HUDEP-2 (cell line): Measurements from ENCODE around the gene CCDC15.
"Not testable (repeated sequence)": the region's sequence is repeated elsewhere in the genome, so short reads cannot be mapped to it uniquely, and the experiment has no call there.

ENCODE experiments used
- DNase-seq, 76 experiments: peaks; one replicate each; lab custom pipeline; 2025; ENCODE audit not compliant: unreplicated experiment in 76 of 76; lab: John Stamatoyannopoulos, UW

CCDC15 gene

DNA sequence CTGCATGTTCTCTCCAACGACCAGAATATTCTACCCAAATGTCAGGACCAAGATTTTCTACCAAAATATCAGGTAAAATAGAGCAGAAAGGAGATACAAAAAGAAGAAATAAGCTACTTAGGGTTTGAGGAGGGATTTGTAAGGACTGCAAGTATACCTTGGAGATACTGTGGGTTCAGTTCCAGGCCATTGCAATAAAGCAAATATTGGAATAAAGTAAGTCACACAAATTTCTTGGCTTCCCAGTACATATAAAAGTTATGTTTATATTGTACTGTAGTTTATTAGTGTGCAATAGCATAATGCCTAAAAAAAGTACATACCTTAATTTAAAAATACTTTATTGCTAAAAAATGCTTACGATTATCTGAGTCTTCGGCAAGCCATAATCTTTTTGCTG is 34.1 kb downstream of the CCDC15 start:
- no peak for DNase-seq

DNA sequence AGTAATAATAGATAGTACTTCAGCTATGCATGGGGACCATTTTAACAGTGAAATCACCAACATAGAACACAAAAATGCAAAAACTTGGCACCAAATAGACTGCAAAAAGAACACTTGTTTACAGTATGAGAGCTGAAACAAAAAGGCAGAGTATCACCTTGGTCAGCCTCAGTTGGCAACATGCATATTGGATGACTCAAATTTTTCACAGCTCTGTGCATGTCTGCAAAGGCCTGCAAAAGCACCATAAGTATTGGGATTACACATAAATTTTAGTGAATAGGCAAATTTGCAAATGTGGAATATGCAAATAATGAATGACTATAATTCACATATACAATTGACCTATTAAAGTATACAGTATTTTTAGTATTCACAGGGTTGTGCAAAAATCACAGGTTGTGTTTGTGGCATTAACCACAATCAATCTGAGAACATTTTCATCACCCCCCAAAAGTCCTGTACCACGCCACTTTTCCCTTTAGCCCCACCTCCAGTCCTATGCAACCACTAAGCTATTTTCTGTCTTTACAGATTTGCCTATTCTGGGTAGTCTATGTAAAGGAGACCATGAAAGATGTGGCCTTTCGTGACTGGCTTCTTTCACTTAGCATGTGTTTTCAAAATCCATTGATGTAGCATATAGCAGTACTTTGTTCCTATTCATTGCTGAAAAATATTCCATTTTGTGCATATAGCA is 47.2 kb downstream of the CCDC15 start:
- no peak for DNase-seq

DNA sequence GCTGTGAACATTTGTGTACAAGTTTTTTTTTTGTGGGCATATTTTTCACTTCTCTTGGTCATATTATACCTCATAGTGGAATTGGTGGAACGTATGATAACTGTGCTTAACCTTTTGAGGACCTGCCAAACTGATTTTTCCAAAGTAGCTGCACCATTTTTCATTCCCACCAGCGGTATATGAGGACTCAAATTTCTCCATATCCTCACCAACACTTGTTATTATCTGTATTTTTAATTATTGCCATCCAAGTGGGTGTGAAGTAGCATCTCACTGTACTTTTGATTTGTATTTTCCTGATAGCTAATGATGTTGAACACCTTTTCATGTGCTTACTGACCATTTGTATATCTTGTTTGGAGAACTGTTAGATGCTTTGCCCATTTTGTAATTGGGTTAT is 47.8 kb downstream of the CCDC15 start:
- no peak for DNase-seq

DNA sequence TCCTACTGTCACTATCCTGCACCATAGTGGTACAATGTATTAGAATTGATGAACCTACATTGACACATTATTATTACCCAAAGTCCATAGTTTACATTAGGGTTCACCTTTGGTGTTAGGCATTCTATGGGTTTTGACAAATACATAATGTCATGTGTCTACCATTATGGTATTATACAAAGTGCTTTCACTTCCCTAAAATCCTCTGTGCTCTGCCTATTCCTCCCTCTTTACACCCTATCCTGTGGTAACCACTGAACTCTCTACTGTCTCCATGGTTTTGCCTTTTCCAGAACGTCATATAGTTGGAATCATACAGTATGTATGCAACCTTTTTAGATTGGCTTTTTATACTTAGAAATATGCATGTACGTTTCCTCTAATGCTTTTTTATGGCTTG is 51.5 kb downstream of the CCDC15 start:
- no peak for DNase-seq

DNA sequence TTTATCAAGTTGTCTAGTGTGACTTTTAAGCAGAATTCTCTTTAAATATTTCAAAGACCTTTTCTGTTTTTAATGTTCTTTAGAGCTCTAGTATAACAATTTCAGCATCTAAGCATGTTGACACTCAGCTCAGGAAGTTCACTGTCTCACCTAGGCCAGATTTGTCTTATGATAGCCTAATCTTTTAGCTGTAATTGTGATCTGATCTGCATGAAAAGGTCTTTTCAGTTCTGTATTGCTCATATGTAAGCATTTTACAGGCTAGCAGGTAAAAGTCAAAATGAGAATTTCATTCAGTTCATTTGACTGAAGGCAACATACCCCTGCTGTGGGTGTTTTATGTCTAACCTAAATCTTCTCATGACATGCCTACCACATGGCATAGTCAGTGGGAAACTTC is 62.4 kb downstream of the CCDC15 start:
- no peak for DNase-seq

DNA sequence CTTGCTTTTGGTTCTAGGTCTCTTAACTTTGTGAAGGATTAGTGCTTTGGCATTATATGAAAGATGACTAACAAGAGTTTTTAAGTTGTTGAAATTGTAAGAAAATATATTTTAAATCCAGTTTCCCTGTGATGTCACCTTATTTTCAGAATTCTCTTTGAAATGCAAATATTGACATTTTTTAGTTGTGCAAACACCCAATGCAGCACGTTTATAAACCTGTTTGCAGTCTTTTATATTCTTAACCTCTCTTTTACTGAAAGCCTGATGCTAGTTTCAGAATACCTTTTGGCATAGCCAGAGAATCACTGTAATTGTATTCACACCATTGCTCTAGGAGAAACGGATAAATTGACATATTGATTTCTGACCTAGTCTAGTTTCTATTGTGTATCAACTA is 66.3 kb downstream of the CCDC15 start:
- DNase-seq, result no peak

DNA sequence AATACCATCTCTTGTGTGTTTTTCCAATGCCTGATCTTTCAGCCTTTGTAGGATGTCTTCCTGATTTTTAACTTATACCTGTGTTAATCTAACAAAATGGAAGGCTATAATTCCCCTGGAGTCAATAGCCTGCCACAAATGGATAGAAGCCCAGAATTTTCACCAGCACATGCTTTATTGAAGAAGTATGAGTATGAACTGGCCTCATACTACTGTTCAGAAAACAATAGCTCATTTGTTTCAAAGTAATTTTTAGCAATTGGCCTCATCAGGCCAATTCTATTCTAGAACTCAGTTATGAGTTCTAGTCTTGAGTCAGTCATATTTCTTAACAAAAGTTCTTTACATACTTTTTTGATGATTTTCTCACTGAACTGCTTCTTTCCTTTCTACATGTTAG is 68.5 kb downstream of the CCDC15 start:
- no peak for DNase-seq

DNA sequence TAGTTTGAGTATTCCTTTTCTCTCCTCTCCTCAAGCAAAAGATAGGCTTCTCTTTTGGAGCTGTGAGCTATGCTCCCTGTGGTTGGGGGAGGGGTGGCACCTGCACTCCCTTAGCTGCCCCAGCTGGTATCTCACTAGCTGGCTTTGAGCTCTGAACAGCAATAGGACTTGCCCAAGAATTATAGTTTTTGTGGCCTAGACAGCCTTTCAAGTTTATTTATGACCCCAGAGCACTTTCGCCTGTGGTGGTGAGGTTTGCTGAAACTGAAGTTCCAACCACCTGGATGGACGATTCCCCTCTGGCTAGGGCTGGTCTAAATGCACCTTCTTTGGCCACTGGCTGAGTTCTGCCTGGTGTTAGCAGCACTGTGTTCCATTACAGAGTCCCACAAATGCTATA is 72.0 kb downstream of the CCDC15 start:
- DNase-seq, result no peak

DNA sequence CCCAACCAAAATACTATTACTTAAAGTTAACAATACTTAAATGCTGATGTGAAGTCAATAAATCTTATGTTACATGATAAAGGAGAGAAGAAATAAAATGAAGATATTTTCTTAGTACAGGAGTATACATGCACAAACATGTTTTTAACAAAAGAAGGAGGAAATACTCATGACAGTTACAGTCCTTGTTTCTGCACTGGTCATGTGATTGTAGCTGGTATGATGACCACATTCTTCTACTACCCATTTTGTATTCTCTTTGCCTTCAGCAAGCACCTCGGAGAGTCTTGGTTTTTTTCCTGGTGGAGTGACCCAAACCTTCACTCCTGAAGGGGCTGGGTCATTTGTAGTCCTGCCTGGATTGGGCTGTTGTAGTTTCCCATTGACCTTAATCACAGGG is 75.4 kb downstream of the CCDC15 start:
- DNase-seq, result not testable (repeated sequence)

DNA sequence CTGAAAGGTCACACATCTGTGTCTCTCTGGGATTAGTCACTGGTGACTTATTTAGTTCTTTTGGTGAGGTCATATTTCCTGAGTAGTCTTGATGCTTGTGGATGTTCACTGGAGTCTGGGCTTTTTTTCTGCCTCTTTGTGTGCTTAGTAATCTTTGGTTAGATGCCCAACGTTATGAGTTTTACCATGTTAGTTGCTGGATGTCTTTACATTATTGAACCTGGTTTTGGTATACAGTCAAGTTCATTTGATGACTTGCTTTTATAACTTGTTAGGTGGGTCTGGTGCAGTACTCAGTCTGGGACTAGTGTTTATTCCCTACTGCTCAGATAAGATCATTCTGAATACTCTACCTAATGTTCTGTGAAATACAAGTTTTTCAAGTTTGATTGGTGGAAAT is 82.9 kb downstream of the CCDC15 start:
- DNase-seq, result no peak

DNA sequence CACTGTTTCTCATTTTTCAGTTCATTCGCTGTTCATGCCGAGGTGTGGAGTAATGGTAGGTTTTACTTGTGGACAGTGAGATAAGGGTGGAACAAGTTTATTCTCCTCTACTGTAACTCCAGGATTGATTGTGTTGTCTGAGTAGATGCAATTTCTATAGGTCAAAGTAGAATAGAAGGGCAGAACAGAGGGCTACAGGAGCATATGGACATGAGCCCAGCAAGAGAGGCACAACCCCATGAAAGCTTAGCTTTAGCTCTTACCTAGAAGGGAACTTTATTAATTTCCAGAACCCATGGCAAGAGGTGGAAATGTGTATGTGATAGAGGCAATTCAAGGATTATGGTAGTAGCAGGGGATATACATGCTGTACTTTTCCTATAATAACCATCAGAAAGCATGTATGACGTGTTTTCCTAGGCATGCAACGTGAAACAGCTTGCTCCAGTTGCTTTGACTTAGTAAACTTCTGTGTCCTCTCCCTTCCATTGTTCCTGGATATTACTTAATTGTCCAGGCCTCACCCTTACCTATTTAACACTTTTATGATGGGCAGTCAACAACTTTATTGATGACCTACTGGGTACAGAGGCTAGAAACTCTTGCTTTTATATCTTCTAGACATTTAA is 95.3 kb downstream of the CCDC15 start:
- no peak for DNase-seq

DNA sequence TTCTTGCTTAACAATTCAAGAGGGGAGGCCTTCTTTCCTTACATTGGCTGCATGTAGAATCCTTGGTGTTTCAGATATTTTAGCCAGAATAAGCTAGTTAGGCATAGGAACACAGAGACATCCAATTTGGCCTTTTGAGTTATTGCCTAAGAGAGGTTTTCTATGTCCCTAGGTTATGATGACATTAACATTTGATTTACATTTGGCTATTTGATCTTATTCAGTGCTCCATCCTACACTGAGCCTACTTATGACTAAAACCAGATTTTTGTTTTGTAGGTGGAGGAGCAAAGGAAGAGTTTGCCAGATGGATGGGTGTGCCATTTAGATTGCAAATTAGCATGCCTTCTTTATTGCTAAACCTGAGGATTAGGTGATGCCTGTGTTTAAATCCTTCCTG is 98.0 kb downstream of the CCDC15 start:
- no peak for DNase-seq

DNA sequence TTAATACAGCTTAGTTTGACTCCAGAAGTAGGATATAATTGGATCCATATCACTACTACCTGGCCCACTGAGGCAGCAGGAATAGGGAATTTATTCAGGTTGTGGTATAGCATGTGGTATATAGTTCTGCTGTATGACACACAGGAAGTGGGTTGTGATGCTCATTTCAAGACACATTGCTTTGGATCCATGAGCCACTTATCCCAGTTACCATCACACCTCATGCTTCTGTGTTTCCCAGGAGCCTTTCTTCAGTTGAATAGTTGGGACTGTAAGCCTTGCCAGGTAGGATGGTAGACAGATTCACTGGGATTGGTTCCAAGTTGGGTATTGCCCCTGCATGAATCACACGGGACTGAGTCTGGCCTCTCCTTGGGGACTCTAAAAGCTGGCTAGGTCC is 99.2 kb downstream of the CCDC15 start:
- DNase-seq, result no peak

DNA sequence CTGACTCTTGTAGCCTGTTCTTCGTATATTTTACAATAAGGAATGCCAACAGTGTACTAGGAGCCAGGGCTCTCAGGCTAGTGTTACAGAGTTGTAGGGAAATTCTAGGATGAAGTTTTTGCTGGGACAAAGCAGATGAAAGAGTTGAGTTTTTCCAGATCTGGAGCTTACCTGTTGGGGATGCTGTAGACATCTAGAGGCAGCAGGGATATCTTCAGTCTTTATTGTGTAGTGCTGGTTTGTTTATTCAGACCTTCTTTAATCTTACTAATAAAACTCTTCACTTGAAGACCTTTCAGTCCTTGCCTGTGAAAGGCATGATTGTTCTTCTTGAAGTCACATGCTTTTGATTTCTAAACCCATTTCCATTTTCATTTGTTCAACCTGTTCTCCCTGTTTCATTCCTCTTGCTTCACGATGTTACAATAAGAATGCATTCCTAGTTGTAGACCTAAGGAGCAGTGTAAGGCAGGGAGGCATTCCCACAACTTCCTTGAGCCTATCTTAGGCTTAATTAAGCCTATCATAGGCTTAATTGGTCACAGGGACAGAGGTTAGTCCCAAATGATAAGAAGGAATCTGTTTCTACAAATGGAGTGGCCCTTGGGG is 101.2 kb downstream of the CCDC15 start:
- DNase-seq, result no peak

DNA sequence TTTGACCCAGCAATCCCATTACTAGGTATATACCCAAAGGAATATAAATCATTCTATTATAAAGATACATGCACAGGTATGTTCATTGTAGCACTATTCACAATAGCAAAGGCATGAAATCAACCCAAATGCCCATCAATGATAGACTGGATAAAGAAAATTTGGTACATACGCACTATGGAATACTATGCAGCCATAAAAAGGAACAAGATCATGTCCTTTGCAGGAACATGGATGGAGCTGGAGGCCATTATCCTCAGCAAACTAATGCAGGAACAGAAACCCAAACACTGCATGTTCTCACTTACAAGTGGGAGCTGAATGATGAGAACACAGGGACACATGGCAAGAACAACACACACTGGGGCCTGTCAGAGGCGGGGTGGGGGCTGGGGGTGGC is 102.1 kb downstream of the CCDC15 start:
- not testable (repeated sequence) for DNase-seq

DNA sequence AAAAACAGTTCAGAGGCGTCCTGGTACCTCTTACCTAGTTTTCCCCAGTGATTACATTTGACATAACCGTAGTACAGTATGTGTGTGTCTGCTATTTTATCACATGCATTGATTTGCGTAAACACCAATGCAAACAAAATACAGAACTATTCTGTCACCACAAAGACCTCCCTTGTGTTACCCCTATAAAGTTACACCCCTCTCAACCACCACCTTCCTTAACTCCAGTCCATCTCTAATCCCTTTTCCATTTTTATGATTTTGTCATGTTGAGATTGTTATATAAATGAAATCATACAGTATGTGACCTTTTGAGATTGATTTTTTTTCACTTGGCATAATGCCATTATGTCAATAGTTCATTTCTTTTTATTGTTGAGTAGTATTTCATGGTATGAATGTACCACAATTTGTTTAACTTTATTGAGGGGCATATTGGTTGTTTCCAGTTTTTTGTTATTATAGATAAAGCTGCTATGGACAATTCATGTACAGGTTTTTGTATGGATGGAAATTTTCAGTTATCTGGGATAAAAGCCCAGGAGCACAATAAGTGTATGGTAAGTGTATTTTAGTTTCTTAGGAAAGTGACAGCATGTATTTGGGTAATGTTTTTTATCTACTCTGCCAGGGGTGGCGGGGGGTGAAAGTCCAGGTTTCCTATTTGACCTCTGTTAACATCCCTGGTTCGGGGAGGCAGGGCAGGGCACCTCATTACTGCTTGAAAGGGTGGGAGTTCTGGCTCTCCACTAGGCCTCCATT is 103.1 kb downstream of the CCDC15 start:
- no peak for DNase-seq

DNA sequence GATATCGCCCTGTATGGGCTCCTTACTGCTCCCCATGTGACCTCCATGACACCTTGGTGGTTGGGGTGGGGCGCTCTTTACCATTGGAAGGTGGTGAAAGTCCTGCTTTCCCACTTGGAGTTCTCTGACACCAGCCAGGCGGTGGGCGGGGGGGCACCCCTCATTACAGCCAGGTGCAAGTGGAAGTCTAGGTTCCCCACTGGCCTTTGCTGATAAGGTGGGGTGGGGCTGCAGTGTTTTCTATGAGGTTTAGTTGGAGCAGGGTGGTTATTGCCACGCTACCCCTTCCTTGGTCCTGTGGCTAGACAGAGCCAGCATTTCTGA is 103.7 kb downstream of the CCDC15 start:
- DNase-seq, result no peak

DNA sequence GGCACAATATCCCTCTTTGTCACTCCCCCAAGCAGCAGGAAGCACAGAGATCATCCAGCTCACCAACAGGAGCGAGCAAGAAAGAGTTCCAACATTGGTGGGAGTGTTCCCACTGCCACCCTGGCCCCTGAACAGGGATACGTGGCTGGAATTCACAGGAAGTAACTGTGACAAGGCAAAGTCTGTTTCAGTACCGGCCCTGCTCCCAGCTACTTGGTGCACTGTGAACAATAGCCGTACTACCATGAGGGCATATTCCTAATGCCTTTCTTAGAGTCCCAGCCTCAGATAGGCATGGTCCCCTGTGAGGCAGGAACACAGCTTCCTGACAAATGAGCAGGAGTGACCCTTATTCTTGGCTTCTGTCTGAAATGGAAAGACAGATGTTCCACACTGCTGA is 107.3 kb downstream of the CCDC15 start:
- no peak for DNase-seq

DNA sequence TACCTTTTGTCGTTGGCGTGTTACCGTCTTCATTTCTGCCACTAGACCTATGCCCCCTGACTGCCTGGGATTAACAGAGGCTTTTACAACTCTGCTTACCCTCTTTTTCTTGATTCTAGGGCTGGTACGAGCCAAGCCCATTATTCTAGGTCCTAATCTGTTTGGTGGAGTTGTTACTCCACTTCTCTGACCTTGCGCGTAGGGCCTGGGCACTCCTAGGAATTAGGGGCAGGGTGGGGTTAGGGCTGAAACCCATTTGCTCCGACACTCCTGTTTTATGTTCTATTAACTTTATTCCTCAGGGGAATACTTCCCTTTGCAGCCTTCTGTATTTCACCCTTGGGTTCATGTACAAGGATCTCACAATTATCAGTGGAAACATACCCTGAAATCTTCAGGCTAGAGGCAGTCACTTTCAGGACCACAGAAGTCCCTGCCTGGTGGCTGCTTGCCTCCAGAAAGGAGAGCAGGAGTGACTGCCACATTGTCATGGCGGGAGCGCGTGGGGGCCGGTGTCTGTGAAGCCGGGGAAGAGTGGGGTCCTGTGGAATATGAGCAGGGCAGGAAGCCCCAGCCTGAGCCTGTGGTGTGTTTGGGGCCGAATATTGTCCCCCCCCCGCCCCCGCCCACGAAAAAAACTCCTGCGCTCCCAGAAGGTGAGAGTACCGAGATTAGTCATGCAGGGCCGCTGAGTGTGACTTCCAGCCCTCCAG is 108.4 kb downstream of the CCDC15 start:
- no peak for DNase-seq

DNA sequence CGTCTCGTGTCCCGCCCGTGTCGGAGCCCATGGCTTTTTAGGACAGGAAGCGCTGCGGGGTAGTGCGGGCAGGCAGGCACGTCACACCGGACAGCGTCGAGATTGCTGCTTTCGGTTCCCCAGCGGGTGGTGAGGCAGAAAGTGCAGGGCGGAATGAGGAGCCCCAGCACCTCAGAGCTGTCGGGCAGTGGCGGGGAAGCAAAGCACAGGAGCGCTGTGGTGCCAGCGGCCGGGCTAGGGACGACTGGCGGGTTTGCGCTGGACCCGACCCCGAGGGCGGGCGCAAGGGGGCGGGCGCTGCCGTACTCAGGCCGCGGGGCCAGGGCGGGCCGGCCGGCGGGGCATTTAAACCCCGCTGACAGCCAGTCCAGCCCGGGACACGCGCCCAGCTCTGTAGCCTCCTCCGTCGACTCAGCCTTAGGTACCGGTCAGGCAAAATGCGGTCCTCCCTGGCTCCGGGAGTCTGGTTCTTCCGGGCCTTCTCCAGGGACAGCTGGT is 109.0 kb downstream of the CCDC15 start, which contains the start of gene SLC37A2:
TSS of gene SLC37A2 (plus strand) at position 375 of the 498 bp plus-strand sequence. CDS start at position 438, 63 bp downstream.
- DNase-seq, result peak in 14 of 76 experiments; percentile 6 to 49 (median 16)
